ENCODE measurements around the gene TBX5.

Gene TBX5

GRCh38 chr12:114344831-114345230 is 61.1 kb downstream of the TBX5 start:
- Mint-ChIP-seq H3K27me3 (peaks cover 2% of the 10 kb centered on the region), H3K4me3 (no peak overlapping the region), H3K9me3 (no peaks in the 10 kb centered on the region), H3K27ac (no peak overlapping the region), H3K36me3 (ENCODE audit: low read depth) (no peaks in the 10 kb centered on the region), H3K4me1 (ENCODE audit: low read depth) (no peaks in the 10 kb centered on the region)
- intact Hi-C loops (cut with micrococcal nuclease) = no loop called here

GRCh38 chr12:114344303-114344663 is 61.7 kb downstream of the TBX5 start:
- Mint-ChIP-seq H3K4me3 (no peak overlapping the region), H3K27me3 (peaks cover 2% of the 10 kb centered on the region), H3K27ac (no peak overlapping the region), H3K36me3 (ENCODE audit: low read depth) (no peaks in the 10 kb centered on the region), H3K4me1 (ENCODE audit: low read depth) (no peaks in the 10 kb centered on the region), H3K9me3 (no peaks in the 10 kb centered on the region)
- intact Hi-C loops (cut with micrococcal nuclease) = no loop called here

GRCh38 chr12:114343585-114344302 is 62.2 kb downstream of the TBX5 start:
- Mint-ChIP-seq H3K9me3 (no peaks in the 10 kb centered on the region), H3K4me1 (ENCODE audit: low read depth) (no peaks in the 10 kb centered on the region), H3K27me3 (peaks cover 2% of the 10 kb centered on the region), H3K4me3 (no peak overlapping the region), H3K36me3 (ENCODE audit: low read depth) (no peaks in the 10 kb centered on the region), H3K27ac (no peak overlapping the region)
- intact Hi-C loops (cut with micrococcal nuclease) = no loop called here

GRCh38 chr12:114342656-114343055 is 63.3 kb downstream of the TBX5 start:
- no peaks in the 10 kb centered on the region for H3K9me3 Mint-ChIP-seq
- no peaks in the 10 kb centered on the region for H3K36me3 Mint-ChIP-seq (ENCODE audit: low read depth)
- no peak overlapping the region for H3K4me3 Mint-ChIP-seq
- intact Hi-C loops (cut with micrococcal nuclease) = no loop called here
- H3K4me1 Mint-ChIP-seq (ENCODE audit: low read depth) = no peaks in the 10 kb centered on the region
- H3K27me3 Mint-ChIP-seq = peaks cover 2% of the 10 kb centered on the region
- no peak overlapping the region for H3K27ac Mint-ChIP-seq

GRCh38 chr12:114341635-114342034 is 64.3 kb downstream of the TBX5 start:
- Mint-ChIP-seq H3K27ac (no peak overlapping the region), H3K36me3 (ENCODE audit: low read depth) (no peaks in the 10 kb centered on the region), H3K4me3 (no peak overlapping the region), H3K27me3 (peaks cover 2% of the 10 kb centered on the region), H3K9me3 (no peaks in the 10 kb centered on the region), H3K4me1 (ENCODE audit: low read depth) (no peaks in the 10 kb centered on the region)
- intact Hi-C loops (cut with micrococcal nuclease) = no loop called here

- Mint-ChIP-seq H3K9me3 (no peaks in the 10 kb centered on the region), H3K27ac (no peak overlapping the region), H3K27me3 (no peaks in the 10 kb centered on the region), H3K4me3 (no peak overlapping the region), H3K36me3 (ENCODE audit: low read depth) (no peaks in the 10 kb centered on the region), H3K4me1 (ENCODE audit: low read depth) (no peaks in the 10 kb centered on the region)
- intact Hi-C loops (cut with micrococcal nuclease) = no loop called here
Observed at GRCh38 chr12:114340231-114340630, 65.7 kb downstream of the TBX5 start.

- H3K9me3 Mint-ChIP-seq = no peaks in the 10 kb centered on the region
- no peak overlapping the region for H3K4me3 Mint-ChIP-seq
- no peaks in the 10 kb centered on the region for H3K4me1 Mint-ChIP-seq (ENCODE audit: low read depth)
- intact Hi-C loops (cut with micrococcal nuclease) = no loop called here
- H3K27ac Mint-ChIP-seq = no peak overlapping the region
- no peaks in the 10 kb centered on the region for H3K36me3 Mint-ChIP-seq (ENCODE audit: low read depth)
- peaks cover 1% of the 10 kb centered on the region for H3K27me3 Mint-ChIP-seq
Observed at GRCh38 chr12:114339626-114340025, 66.3 kb downstream of the TBX5 start.

- H3K4me1 Mint-ChIP-seq (ENCODE audit: low read depth) = no peaks in the 10 kb centered on the region
Observed at GRCh38 chr12:114335607-114336006, 70.3 kb downstream of the TBX5 start.

GRCh38 chr12:114334395-114334794 is 71.5 kb downstream of the TBX5 start:
- Mint-ChIP-seq H3K27ac (no peak overlapping the region), H3K27me3 (peaks cover 1% of the 10 kb centered on the region), H3K36me3 (ENCODE audit: low read depth) (no peaks in the 10 kb centered on the region), H3K9me3 (no peaks in the 10 kb centered on the region), H3K4me3 (no peak overlapping the region), H3K4me1 (ENCODE audit: low read depth) (no peaks in the 10 kb centered on the region)
- intact Hi-C loops (cut with micrococcal nuclease) = no loop called here

More at GRCh38 chr12:114335607-114336006, 70.3 kb downstream of the TBX5 start:
- H3K36me3 Mint-ChIP-seq (ENCODE audit: low read depth) = no peaks in the 10 kb centered on the region
- peaks cover 1% of the 10 kb centered on the region for H3K27me3 Mint-ChIP-seq
- no peak overlapping the region for H3K27ac Mint-ChIP-seq
- intact Hi-C loops (cut with micrococcal nuclease) = no loop called here
- H3K4me3 Mint-ChIP-seq = no peak overlapping the region
- no peaks in the 10 kb centered on the region for H3K9me3 Mint-ChIP-seq

GRCh38 chr12:114328292-114328691 is 77.7 kb downstream of the TBX5 start:
- no peaks in the 10 kb centered on the region for H3K9me3 Mint-ChIP-seq
- H3K27ac Mint-ChIP-seq = no peak overlapping the region
- no peaks in the 10 kb centered on the region for H3K27me3 Mint-ChIP-seq
- no peaks in the 10 kb centered on the region for H3K36me3 Mint-ChIP-seq (ENCODE audit: low read depth)
- intact Hi-C loops (cut with micrococcal nuclease) = no loop called here
- H3K4me1 Mint-ChIP-seq (ENCODE audit: low read depth) = no peaks in the 10 kb centered on the region
- H3K4me3 Mint-ChIP-seq = no peak overlapping the region

GRCh38 chr12:114327765-114328164 is 78.2 kb downstream of the TBX5 start:
- no peak overlapping the region for H3K4me3 Mint-ChIP-seq
- H3K4me1 Mint-ChIP-seq (ENCODE audit: low read depth) = no peaks in the 10 kb centered on the region
- no peaks in the 10 kb centered on the region for H3K27me3 Mint-ChIP-seq
- H3K9me3 Mint-ChIP-seq = no peaks in the 10 kb centered on the region
- intact Hi-C loops (cut with micrococcal nuclease) = no loop called here
- H3K27ac Mint-ChIP-seq = no peak overlapping the region
- H3K36me3 Mint-ChIP-seq (ENCODE audit: low read depth) = no peaks in the 10 kb centered on the region

- Mint-ChIP-seq H3K4me3 (no peak overlapping the region), H3K27me3 (peaks cover 2% of the 10 kb centered on the region), H3K36me3 (ENCODE audit: low read depth) (no peaks in the 10 kb centered on the region), H3K27ac (no peak overlapping the region), H3K9me3 (no peaks in the 10 kb centered on the region), H3K4me1 (ENCODE audit: low read depth) (no peaks in the 10 kb centered on the region)
- intact Hi-C loops (cut with micrococcal nuclease) = no loop called here
Observed at GRCh38 chr12:114321524-114321923, 84.4 kb downstream of the TBX5 start.

- Mint-ChIP-seq H3K27ac (no peak overlapping the region), H3K9me3 (no peaks in the 10 kb centered on the region), H3K4me1 (ENCODE audit: low read depth) (no peaks in the 10 kb centered on the region), H3K27me3 (peaks cover 2% of the 10 kb centered on the region), H3K36me3 (ENCODE audit: low read depth) (no peaks in the 10 kb centered on the region), H3K4me3 (no peak overlapping the region)
- intact Hi-C loops (cut with micrococcal nuclease) = no loop called here
Observed at GRCh38 chr12:114320968-114321367, 85.0 kb downstream of the TBX5 start.

GRCh38 chr12:114320101-114320500 is 85.8 kb downstream of the TBX5 start:
- Mint-ChIP-seq H3K27me3 (peaks cover 2% of the 10 kb centered on the region), H3K4me1 (ENCODE audit: low read depth) (no peaks in the 10 kb centered on the region), H3K27ac (no peak overlapping the region), H3K36me3 (ENCODE audit: low read depth) (no peaks in the 10 kb centered on the region), H3K9me3 (no peaks in the 10 kb centered on the region), H3K4me3 (no peak overlapping the region)
- intact Hi-C loops (cut with micrococcal nuclease) = no loop called here

GRCh38 chr12:114319422-114319821 is 86.5 kb downstream of the TBX5 start:
- H3K9me3 Mint-ChIP-seq = no peaks in the 10 kb centered on the region
- intact Hi-C loops (cut with micrococcal nuclease) = no loop called here
- H3K4me1 Mint-ChIP-seq (ENCODE audit: low read depth) = no peaks in the 10 kb centered on the region

More at GRCh38 chr12:114319422-114319821, 86.5 kb downstream of the TBX5 start:
- H3K36me3 Mint-ChIP-seq (ENCODE audit: low read depth) = no peaks in the 10 kb centered on the region
- H3K27ac Mint-ChIP-seq = no peak overlapping the region
- peaks cover 2% of the 10 kb centered on the region for H3K27me3 Mint-ChIP-seq
- H3K4me3 Mint-ChIP-seq = no peak overlapping the region

All from dendritic cell treated with granulocyte-macrophage colony-stimulating factor and Interleukin-4, amounts not matched to agents 40 ng/mL and 50 ng/mL, for 4 days (primary cell).